GM12801 (cell line): ENCODE data around the gene SLC9C1.

ENCODE experiments used
- CTCF ChIP-seq: IDR thresholded peaks from one replicate; pipeline ENCODE4 v1.5.1; 2011; ENCODE audit warnings: control low read depth; ENCODE audit not compliant: insufficient read length; ENCODE audit errors: extremely low read depth

SLC9C1 gene

GRCh38 chr3:112129925-112130637 lies 163.9 kb downstream of the SLC9C1 start:
- no peak for TF ChIP-seq CTCF

- TF ChIP-seq CTCF: no peak
Observed at GRCh38 chr3:112128843-112129727, 164.9 kb downstream of the SLC9C1 start.

GRCh38 chr3:112127522-112128494 lies 166.2 kb downstream of the SLC9C1 start:
- no peak for TF ChIP-seq CTCF

GRCh38 chr3:112126511-112126911 lies 167.5 kb downstream of the SLC9C1 start:
- TF ChIP-seq CTCF: no peak

GRCh38 chr3:112124907-112125607 lies 169.0 kb downstream of the SLC9C1 start:
- no peak for TF ChIP-seq CTCF

GRCh38 chr3:112123548-112123947 lies 170.5 kb downstream of the SLC9C1 start:
- TF ChIP-seq CTCF: no peak
